Lower leg skin (tissue), 3 donors: ENCODE data around the gene PRKAG1.

Experiments
- POLR2A ChIP-seq, 2 donors: fragments of 450-650 bp; IDR thresholded peaks; one replicate each; pipeline ENCODE4 v1.6.1; 2016 to 2017; ENCODE audit warnings: antibody characterized with exemption in 2 of 2, mild to moderate bottlenecking in 1 of 2, moderate library complexity in 1 of 2
- TF ChIP-seq, protein P1 (sequence below), 3 donors: fragments of 450-650 bp; IDR thresholded peaks; one replicate each; pipeline ENCODE4 v1.5.1; 2016; ENCODE audit warnings: antibody characterized with exemption in 3 of 3, mild to moderate bottlenecking in 3 of 3, moderate library complexity in 2 of 3

DNA sequence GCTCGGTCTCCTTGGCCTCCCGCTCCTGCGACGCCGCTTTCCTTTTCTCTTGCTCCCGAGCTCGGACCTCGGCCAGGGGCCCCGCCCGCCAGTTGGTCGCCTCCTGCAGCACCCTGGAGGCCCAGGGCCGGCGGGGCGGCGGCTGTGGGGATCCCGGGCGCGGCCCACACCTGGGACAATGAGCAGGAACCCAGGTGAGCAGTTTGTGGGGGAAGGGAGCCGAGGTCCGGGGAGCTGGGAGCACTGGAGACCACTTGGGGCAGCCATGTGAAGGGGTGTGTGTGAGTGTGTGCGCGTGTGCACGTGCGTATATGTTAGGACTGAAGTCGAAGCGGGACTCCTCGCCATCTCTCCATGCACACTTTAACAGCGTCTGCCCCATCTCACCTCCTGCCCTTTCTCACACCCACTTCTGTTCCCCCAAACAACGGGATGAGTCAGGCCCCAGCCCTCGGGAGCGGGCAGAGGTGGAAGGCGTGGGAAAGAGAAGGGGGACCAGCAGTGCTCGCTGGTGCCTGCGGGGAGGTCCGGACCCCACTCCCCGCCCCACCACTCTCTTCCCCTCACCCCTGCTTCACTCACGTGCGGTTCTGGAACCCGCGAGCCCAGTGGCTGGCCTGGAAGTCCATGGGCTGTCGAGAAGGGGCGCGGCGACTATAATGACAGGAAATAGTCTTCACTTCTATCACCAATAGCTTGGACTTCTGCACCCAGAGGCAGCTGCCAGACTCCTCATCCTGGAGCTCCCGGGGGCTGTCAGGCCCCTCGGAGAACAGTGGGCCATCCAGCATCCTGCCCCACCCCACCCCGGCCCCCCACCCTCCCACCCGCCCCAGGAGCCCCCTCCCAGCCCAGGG, 19.9 kb downstream of the PRKAG1 start:
- no peak for TF ChIP-seq POLR2A (IDR thresholded peaks at IDR 0.05)
- TF ChIP-seq, protein P1, sequence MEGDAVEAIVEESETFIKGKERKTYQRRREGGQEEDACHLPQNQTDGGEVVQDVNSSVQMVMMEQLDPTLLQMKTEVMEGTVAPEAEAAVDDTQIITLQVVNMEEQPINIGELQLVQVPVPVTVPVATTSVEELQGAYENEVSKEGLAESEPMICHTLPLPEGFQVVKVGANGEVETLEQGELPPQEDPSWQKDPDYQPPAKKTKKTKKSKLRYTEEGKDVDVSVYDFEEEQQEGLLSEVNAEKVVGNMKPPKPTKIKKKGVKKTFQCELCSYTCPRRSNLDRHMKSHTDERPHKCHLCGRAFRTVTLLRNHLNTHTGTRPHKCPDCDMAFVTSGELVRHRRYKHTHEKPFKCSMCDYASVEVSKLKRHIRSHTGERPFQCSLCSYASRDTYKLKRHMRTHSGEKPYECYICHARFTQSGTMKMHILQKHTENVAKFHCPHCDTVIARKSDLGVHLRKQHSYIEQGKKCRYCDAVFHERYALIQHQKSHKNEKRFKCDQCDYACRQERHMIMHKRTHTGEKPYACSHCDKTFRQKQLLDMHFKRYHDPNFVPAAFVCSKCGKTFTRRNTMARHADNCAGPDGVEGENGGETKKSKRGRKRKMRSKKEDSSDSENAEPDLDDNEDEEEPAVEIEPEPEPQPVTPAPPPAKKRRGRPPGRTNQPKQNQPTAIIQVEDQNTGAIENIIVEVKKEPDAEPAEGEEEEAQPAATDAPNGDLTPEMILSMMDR (IDR thresholded peaks at IDR 0.05): no peak
